Stimulated activated memory B cell treated with anti-CD40 and anti-IgM and Interleukin-4, amounts not matched to agents 10 μg/mL and 1 μg/mL and 100 μg/mL, for 72 hours (primary cell): ENCODE measurements around the gene MPZL1.

ENCODE experiments used
- ATAC-seq: fragments of 150-1000 bp; cut with Tn5 transposase; 2 replicates; pipeline ENCODE4 v1.10.0; 2021
- H3K27ac Mint-ChIP-seq: one replicate; pipeline ENCODE4 v1.8.0; 2022; ENCODE audit warnings: mild to moderate bottlenecking, mixed read lengths
- H3K27me3 Mint-ChIP-seq: one replicate; pipeline ENCODE4 v1.8.0; 2022; ENCODE audit warnings: mixed read lengths
- H3K36me3 Mint-ChIP-seq: one replicate; pipeline ENCODE4 v1.8.0; 2022; ENCODE audit warnings: mixed read lengths
- H3K4me1 Mint-ChIP-seq: one replicate; pipeline ENCODE4 v1.8.0; 2022; ENCODE audit warnings: mixed read lengths
- H3K4me3 Mint-ChIP-seq: one replicate; pipeline ENCODE4 v1.8.0; 2022; ENCODE audit warnings: mild to moderate bottlenecking, moderate library complexity, mixed read lengths
- H3K9me3 Mint-ChIP-seq: one replicate; pipeline ENCODE4 v1.8.0; 2022; ENCODE audit warnings: mixed read lengths

MPZL1 gene

DNA sequence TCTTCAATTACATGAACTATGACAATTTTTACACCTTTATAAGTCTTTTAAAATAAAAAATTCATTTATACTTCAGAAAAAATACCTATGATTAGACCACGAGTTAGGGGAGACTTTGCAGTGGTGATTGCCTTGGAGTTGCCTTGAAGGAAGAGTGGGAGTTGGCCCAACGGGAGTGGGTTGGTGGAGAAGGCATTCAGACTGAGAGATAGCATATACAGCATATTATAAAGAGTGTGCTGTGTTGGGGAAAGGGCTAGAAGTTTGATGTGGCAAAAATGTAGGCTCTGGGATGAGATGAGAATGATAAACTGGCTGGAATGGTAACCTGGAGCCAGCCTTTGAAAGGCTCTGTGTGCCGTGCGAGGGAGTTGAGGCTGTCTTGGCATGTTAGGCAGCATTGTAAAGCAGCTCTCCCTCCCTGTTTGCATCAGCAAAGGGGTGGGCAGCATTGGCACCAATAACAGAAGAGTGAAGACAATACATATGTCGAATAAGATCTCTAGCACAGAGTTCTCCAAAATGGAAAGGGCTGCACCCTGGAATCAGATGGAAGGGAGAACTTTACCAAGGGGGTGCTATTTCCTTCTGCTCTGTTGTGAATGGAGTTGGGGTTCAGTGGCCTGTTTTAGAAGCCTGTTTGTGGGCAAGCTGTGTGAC, 24.4 kb downstream of the MPZL1 start:
- Mint-ChIP-seq H3K4me3 (no peak overlapping the region), H3K4me1 (peaks cover 62% of the 10 kb centered on the region), H3K36me3 (peaks cover 4% of the 10 kb centered on the region), H3K27ac (peak overlapping the region; percentile 83), H3K27me3 (no peaks in the 10 kb centered on the region), H3K9me3 (no peaks in the 10 kb centered on the region)
- no peak for ATAC-seq

DNA sequence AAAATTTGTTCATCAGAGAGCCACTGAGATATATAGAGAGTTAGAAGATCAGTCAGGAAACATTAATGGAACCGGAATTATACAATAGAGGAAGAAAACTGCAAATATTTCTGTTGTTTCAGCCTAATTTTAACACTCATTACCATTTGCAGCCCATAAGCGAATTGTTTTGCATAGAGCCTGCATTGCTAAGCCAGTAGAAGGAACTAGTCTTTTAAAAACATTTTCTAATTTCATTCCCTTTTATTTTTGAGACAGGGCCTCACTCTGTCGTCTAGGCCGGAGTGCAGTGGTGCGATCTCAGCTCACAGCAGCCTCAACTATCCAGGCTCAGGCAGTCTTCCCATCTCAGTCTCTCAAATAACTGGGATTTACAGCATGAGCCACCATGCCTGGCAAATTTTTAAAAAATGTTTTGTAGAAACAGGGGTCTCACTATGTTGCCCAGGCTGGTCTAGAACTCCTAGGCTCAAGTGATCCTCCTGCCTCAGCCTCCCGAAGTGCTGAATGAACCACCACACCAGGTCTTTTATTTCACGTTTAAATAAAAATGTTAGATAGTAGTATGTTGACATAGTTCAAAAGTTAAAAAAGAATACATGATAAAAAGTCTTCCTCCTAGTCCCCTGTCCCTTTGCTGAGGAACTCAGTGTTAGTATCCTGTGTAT, 25.3 kb downstream of the MPZL1 start:
- H3K27ac Mint-ChIP-seq, result peak overlapping the region; percentile 83
- no peaks in the 10 kb centered on the region for H3K9me3 Mint-ChIP-seq
- no peak overlapping the region for H3K4me3 Mint-ChIP-seq
- no peaks in the 10 kb centered on the region for H3K27me3 Mint-ChIP-seq
- H3K36me3 Mint-ChIP-seq, result peaks cover 4% of the 10 kb centered on the region
- peaks cover 68% of the 10 kb centered on the region for H3K4me1 Mint-ChIP-seq
- peak; percentile 36 for ATAC-seq

GRCh38 chr1:167747988-167748387, 26.2 kb downstream of the MPZL1 start:
- no peak for ATAC-seq
- H3K4me1 Mint-ChIP-seq, result peaks cover 69% of the 10 kb centered on the region
- peaks cover 4% of the 10 kb centered on the region for H3K36me3 Mint-ChIP-seq
- no peak overlapping the region for H3K4me3 Mint-ChIP-seq
- H3K27me3 Mint-ChIP-seq, result no peaks in the 10 kb centered on the region
- no peaks in the 10 kb centered on the region for H3K9me3 Mint-ChIP-seq
- peak overlapping the region; percentile 83 for H3K27ac Mint-ChIP-seq

DNA sequence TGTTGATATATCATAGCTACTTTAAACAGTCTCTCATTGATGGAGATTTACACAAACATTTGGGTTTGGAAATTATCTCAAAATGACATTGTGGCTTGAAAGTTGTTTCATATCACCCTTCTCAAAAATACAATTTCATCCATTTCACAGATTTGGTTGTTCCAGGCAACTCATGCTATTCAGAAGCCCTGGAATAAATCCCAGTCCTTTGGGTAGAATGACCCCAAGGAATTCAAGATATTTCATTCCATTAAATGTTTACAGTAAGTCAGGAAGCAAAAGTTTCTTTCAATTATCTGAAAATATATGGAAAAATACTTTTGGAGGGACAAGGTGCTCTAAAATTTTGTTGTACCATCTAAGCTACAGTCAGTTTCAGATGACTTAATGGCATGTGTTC, 27.1 kb downstream of the MPZL1 start:
- Mint-ChIP-seq H3K9me3 (no peaks in the 10 kb centered on the region), H3K4me3 (no peak overlapping the region), H3K4me1 (peaks cover 69% of the 10 kb centered on the region), H3K27me3 (no peaks in the 10 kb centered on the region), H3K27ac (peak overlapping the region; percentile 83), H3K36me3 (no peaks in the 10 kb centered on the region)
- ATAC-seq, result no peak

- Mint-ChIP-seq H3K4me1 (peaks cover 72% of the 10 kb centered on the region), H3K4me3 (no peak overlapping the region), H3K9me3 (no peaks in the 10 kb centered on the region), H3K27ac (peak overlapping the region; percentile 10), H3K27me3 (no peaks in the 10 kb centered on the region), H3K36me3 (no peaks in the 10 kb centered on the region)
- no peak for ATAC-seq
These were observed 28.0 kb downstream of the MPZL1 start for GRCh38 chr1:167749741-167750140.

DNA sequence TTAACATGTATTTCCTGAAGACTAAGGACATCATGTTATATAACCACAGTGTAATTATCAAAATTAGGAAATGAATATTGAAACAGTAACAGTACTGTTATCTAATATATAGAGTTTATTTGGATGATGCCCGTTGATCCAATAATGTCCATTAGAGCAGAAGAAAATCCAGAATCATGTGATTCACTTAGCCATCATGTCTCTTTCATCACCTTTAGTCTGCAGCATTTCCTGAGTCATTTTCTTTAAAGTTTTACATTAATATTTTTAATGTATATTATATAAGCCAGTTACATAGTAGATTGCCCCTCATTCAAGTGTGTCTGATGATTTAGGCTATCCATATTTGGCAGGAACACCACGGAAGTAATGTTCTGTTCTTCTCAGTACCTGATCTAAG, 28.9 kb downstream of the MPZL1 start:
- ATAC-seq, result no peak
- H3K27ac Mint-ChIP-seq, result no peak overlapping the region
- no peaks in the 10 kb centered on the region for H3K9me3 Mint-ChIP-seq
- peaks cover 75% of the 10 kb centered on the region for H3K4me1 Mint-ChIP-seq
- H3K4me3 Mint-ChIP-seq, result no peak overlapping the region
- H3K36me3 Mint-ChIP-seq, result no peaks in the 10 kb centered on the region
- H3K27me3 Mint-ChIP-seq, result no peaks in the 10 kb centered on the region

- Mint-ChIP-seq H3K4me3 (no peak overlapping the region), H3K9me3 (no peaks in the 10 kb centered on the region), H3K36me3 (no peaks in the 10 kb centered on the region), H3K27ac (peak overlapping the region; percentile 83), H3K27me3 (no peaks in the 10 kb centered on the region), H3K4me1 (peaks cover 74% of the 10 kb centered on the region)
- ATAC-seq, result no peak
These were observed 29.9 kb downstream of the MPZL1 start for GRCh38 chr1:167751676-167752075.

GRCh38 chr1:167752219-167752985, 30.6 kb downstream of the MPZL1 start:
- H3K4me3 Mint-ChIP-seq, result peak overlapping the region; percentile 35
- no peaks in the 10 kb centered on the region for H3K36me3 Mint-ChIP-seq
- no peak for ATAC-seq

GRCh38 chr1:167755654-167756053, 33.9 kb downstream of the MPZL1 start:
- no peaks in the 10 kb centered on the region for H3K27me3 Mint-ChIP-seq
- H3K4me1 Mint-ChIP-seq, result peaks cover 55% of the 10 kb centered on the region
- no peak for ATAC-seq
- peak overlapping the region; percentile 38 for H3K27ac Mint-ChIP-seq
- peaks cover 5% of the 10 kb centered on the region for H3K36me3 Mint-ChIP-seq
- H3K9me3 Mint-ChIP-seq, result no peaks in the 10 kb centered on the region
- H3K4me3 Mint-ChIP-seq, result no peak overlapping the region

More at GRCh38 chr1:167752219-167752985, 30.6 kb downstream of the MPZL1 start:
- Mint-ChIP-seq H3K27me3 (no peaks in the 10 kb centered on the region), H3K4me1 (peaks cover 73% of the 10 kb centered on the region), H3K27ac (peak overlapping the region; percentile 83), H3K9me3 (no peaks in the 10 kb centered on the region)

GRCh38 chr1:167756730-167757405, 35.1 kb downstream of the MPZL1 start:
- ATAC-seq, result no peak
- H3K27ac Mint-ChIP-seq, result peak overlapping the region; percentile 38
- H3K36me3 Mint-ChIP-seq, result peaks cover 5% of the 10 kb centered on the region
- no peaks in the 10 kb centered on the region for H3K9me3 Mint-ChIP-seq
- H3K27me3 Mint-ChIP-seq, result no peaks in the 10 kb centered on the region
- no peak overlapping the region for H3K4me3 Mint-ChIP-seq
- peaks cover 64% of the 10 kb centered on the region for H3K4me1 Mint-ChIP-seq

DNA sequence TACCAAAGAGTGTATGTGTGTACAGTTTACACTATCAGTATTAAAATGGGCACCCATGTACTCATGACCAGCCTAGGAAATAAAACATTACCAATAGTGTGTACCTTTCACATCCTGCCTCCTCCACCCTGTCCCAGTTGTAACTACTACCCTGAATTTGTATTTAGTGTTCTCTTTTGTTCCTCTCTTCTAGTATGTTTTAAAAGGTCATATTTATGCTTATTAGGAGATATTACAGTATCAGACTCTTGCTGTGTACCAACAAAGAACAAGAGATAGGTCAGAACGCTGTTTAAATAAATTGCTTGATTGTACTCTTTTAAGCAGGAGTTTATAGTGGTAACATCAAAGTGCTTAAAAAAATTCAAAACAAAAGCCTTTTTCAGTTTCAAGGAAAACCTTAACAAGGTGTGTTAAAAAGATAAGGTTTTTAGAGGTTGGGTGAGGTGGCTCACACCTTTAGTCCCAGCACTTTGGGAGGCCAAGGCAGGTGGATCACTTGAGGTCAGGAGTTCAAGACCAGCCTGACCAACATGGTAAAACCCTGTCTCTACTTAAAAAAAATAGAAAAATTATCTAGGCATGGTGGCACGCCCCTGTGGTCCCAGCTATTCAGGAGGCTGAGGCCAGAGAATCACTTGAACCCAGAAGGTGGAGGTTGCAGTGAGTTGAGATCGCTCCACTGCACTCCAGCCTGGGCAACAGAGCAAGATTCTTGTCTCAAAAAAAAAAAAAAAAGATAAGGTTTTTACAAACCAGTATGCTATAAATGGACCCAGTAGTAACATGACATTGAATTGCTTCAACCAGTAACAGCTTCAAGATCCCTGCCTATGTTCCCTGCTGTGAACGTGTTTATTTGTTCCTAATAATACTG, 35.9 kb downstream of the MPZL1 start:
- Mint-ChIP-seq H3K27me3 (no peaks in the 10 kb centered on the region), H3K27ac (no peak overlapping the region), H3K36me3 (peaks cover 5% of the 10 kb centered on the region), H3K4me3 (no peak overlapping the region), H3K9me3 (no peaks in the 10 kb centered on the region), H3K4me1 (peaks cover 62% of the 10 kb centered on the region)
- no peak for ATAC-seq

DNA sequence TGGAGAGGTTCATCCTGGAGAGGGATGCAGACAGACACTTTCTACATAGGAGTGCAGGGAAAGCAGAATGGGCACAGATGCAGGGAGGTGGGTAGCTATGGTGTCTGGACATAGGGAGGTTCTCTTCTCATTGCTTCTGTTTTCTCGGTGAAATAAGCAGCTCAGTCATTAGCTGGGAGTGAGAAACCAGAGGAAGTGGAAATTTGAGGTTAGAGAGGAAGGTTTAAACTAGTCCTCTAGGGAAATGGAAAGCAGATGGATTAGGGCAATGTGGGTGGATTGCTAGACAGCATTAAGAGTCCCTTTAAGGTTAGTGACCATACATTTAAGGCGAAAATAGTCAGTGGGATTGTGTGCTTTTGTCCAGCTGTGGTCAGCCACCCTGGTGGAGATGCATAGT, 39.6 kb downstream of the MPZL1 start:
- peak overlapping the region; percentile 2 for H3K27ac Mint-ChIP-seq

GRCh38 chr1:167762061-167762746, 40.4 kb downstream of the MPZL1 start:
- no peak overlapping the region for H3K27ac Mint-ChIP-seq
- H3K9me3 Mint-ChIP-seq, result no peaks in the 10 kb centered on the region
- H3K4me1 Mint-ChIP-seq, result peaks cover 30% of the 10 kb centered on the region
- ATAC-seq, result no peak
- no peak overlapping the region for H3K4me3 Mint-ChIP-seq
- H3K36me3 Mint-ChIP-seq, result peaks cover 5% of the 10 kb centered on the region
- H3K27me3 Mint-ChIP-seq, result no peaks in the 10 kb centered on the region

More for the DNA sequence above, 39.6 kb downstream of the MPZL1 start:
- no peak for ATAC-seq
- Mint-ChIP-seq H3K9me3 (no peaks in the 10 kb centered on the region), H3K4me1 (peaks cover 38% of the 10 kb centered on the region), H3K27me3 (no peaks in the 10 kb centered on the region), H3K4me3 (no peak overlapping the region), H3K36me3 (peaks cover 5% of the 10 kb centered on the region)
